GM12872 (cell line): ENCODE measurements around the gene GRK5.

Experiments
- CTCF ChIP-seq: IDR thresholded peaks from 3 replicates; pipeline ENCODE4 v1.5.1; 2011; ENCODE audit warnings: low read depth, mild to moderate bottlenecking, low read length, moderate library complexity; ENCODE audit not compliant: insufficient read depth

GRK5 gene

GRCh38 chr10:119241066-119241465 lies 33.7 kb downstream of the GRK5 start:
- TF ChIP-seq CTCF = no peak

GRCh38 chr10:119242186-119242585 lies 34.8 kb downstream of the GRK5 start:
- TF ChIP-seq CTCF = no peak

GRCh38 chr10:119243488-119243887 lies 36.1 kb downstream of the GRK5 start:
- no peak for TF ChIP-seq CTCF

- no peak for TF ChIP-seq CTCF
These were observed 36.6 kb downstream of the GRK5 start for GRCh38 chr10:119243967-119244366.

- TF ChIP-seq CTCF = no peak
These were observed 37.9 kb downstream of the GRK5 start for GRCh38 chr10:119245272-119245671.

GRCh38 chr10:119246862-119247549 lies 39.6 kb downstream of the GRK5 start:
- no peak for TF ChIP-seq CTCF

GRCh38 chr10:119247550-119247894 lies 40.2 kb downstream of the GRK5 start:
- no peak for TF ChIP-seq CTCF
